HG02571 (cell line): ENCODE measurements around the gene AOPEP.

Experiments used
- ATAC-seq: cut with Tn5 transposase; IDR thresholded peaks from one replicate; pipeline ENCODE4 v1.9.1; 2021; ENCODE audit warnings: mild to moderate bottlenecking, moderate library complexity; ENCODE audit not compliant: unreplicated experiment

The AOPEP gene

GRCh38 chr9:95128177-95128524, 401.7 kb downstream of the AOPEP start:
- ATAC-seq = no peak

GRCh38 chr9:95129476-95130291, 403.2 kb downstream of the AOPEP start:
- no peak for ATAC-seq

- no peak for ATAC-seq
These were observed 404.0 kb downstream of the AOPEP start for GRCh38 chr9:95130484-95130883.

GRCh38 chr9:95131023-95131943, 404.8 kb downstream of the AOPEP start:
- no peak for ATAC-seq

- no peak for ATAC-seq
These were observed 406.1 kb downstream of the AOPEP start for GRCh38 chr9:95132366-95133324.

- ATAC-seq = no peak
These were observed 406.8 kb downstream of the AOPEP start for GRCh38 chr9:95133325-95133705.

- no peak for ATAC-seq
These were observed 408.0 kb downstream of the AOPEP start for GRCh38 chr9:95134457-95134881.

GRCh38 chr9:95135756-95136155, 409.3 kb downstream of the AOPEP start:
- ATAC-seq = no peak
